OCI-LY7 (cell line): ENCODE data around the gene CHD1L.

Source experiments
- EZH2phosphoT487 ChIP-seq: fragments of 200-600 bp; sonication (generic); IDR thresholded peaks from 2 replicates; pipeline ENCODE4 v1.6.1; 2018; ENCODE audit warnings: low read depth, borderline replicate concordance, mild to moderate bottlenecking, mixed run types, antibody characterized with exemption, low read length, moderate library complexity, mixed read lengths
- TF ChIP-seq, protein P1 (sequence below): fragments of 200-600 bp; sonication (generic); conservative IDR thresholded peaks from 2 replicates; pipeline ENCODE4 v1.5.1; 2014; ENCODE audit warnings: mild to moderate bottlenecking, antibody characterized with exemption, low read length, moderate library complexity, mixed read lengths

DNA sequence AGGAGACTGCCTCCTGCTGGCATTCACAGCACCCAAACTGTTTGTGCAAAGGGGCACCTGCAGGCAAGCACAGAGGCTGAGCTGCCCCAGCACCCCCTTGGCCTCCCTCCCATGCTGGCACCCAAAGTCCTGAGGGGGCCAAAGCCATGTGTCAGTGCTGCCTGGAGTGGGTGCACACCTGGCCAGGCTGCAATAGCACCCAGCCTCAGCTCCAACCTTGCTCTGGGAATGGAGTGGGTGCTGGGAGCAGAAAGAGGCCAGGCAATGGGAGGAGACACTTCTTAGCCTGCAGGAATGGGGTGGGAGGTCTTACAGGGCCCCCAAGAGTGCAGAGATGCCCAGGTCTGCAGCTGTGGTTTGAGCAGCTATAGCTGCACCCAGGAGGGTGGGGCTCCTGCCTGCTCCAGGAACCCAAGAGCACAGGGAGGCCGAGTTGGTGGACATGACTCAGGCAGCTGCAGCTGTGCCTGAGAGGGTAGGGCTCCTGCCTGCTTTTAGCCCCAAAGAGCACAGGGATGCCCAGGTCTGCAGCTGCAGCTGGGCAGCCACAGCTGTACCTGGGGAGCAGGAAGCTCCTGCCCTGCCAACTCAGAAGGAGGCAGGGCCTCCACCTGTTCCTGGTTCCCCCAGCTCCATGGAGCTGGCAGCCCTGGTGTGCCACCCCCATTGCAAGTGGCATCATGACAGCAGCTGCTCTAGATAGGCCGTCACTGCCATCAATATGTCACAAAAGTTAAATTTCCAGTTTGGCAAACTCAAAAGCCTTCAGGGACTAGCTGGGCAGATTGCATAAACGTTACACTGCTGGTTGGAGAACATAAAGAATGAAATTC is 5.3 kb upstream of the CHD1L start:
- TF ChIP-seq, protein P1, sequence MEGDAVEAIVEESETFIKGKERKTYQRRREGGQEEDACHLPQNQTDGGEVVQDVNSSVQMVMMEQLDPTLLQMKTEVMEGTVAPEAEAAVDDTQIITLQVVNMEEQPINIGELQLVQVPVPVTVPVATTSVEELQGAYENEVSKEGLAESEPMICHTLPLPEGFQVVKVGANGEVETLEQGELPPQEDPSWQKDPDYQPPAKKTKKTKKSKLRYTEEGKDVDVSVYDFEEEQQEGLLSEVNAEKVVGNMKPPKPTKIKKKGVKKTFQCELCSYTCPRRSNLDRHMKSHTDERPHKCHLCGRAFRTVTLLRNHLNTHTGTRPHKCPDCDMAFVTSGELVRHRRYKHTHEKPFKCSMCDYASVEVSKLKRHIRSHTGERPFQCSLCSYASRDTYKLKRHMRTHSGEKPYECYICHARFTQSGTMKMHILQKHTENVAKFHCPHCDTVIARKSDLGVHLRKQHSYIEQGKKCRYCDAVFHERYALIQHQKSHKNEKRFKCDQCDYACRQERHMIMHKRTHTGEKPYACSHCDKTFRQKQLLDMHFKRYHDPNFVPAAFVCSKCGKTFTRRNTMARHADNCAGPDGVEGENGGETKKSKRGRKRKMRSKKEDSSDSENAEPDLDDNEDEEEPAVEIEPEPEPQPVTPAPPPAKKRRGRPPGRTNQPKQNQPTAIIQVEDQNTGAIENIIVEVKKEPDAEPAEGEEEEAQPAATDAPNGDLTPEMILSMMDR: no peak
- no peak for TF ChIP-seq EZH2phosphoT487
